ENCODE measurements around the gene RPS15.
"Not testable (repeated sequence)": the region's sequence is repeated elsewhere in the genome, so short reads cannot be mapped to it uniquely, and the experiment has no call there.

The RPS15 gene

GRCh38 chr19:1469255-1470054 lies 31.3 kb downstream of the RPS15 start:
- no peak for DNase-seq (ENCODE audit: low read depth in 2 of 2)

- no peak for DNase-seq (ENCODE audit: low read depth in 2 of 2)
Measured at GRCh38 chr19:1470055-1470304, 31.8 kb downstream of the RPS15 start.

- DNase-seq (ENCODE audit: low read depth in 2 of 2): peak; percentile 69 to 72
Measured at GRCh38 chr19:1470305-1471009, 32.3 kb downstream of the RPS15 start.

- DNase-seq (ENCODE audit: low read depth in 2 of 2): no peak
Measured at GRCh38 chr19:1471010-1471514, 32.9 kb downstream of the RPS15 start.

- no peak for DNase-seq (ENCODE audit: low read depth in 2 of 2)
Measured at GRCh38 chr19:1471515-1472160, 33.4 kb downstream of the RPS15 start.

GRCh38 chr19:1472231-1473084 lies 34.3 kb downstream of the RPS15 start:
- DNase-seq (ENCODE audit: low read depth in 2 of 2): no peak

GRCh38 chr19:1473085-1473851 lies 35.1 kb downstream of the RPS15 start:
- no peak for DNase-seq (ENCODE audit: low read depth in 2 of 2)

- no peak for DNase-seq (ENCODE audit: low read depth in 2 of 2)
Measured at GRCh38 chr19:1474011-1474764, 36.0 kb downstream of the RPS15 start.

- DNase-seq (ENCODE audit: low read depth in 2 of 2): no peak
Measured at GRCh38 chr19:1474765-1475351, 36.7 kb downstream of the RPS15 start.

GRCh38 chr19:1475751-1476437 lies 37.7 kb downstream of the RPS15 start:
- no peak for DNase-seq (ENCODE audit: low read depth in 2 of 2)

GRCh38 chr19:1477056-1477455 lies 38.9 kb downstream of the RPS15 start:
- DNase-seq (ENCODE audit: low read depth in 2 of 2): not testable (repeated sequence)

GRCh38 chr19:1478934-1479707 lies 40.9 kb downstream of the RPS15 start, which contains the start of gene C19orf25:
C19orf25 (minus strand) TSS chr19:1479215; CDS start chr19:1478903, 312 bp downstream.
- DNase-seq (ENCODE audit: low read depth in 2 of 2): peak; percentile 85 to 91

GRCh38 chr19:1481224-1481892 lies 43.2 kb downstream of the RPS15 start:
- DNase-seq (ENCODE audit: low read depth in 2 of 2): no peak

- no peak for DNase-seq (ENCODE audit: low read depth in 2 of 2)
Measured at GRCh38 chr19:1481893-1482360, 43.7 kb downstream of the RPS15 start.

GRCh38 chr19:1482361-1483130 lies 44.4 kb downstream of the RPS15 start:
- DNase-seq (ENCODE audit: low read depth in 2 of 2): no peak

GRCh38 chr19:1483131-1483978 lies 45.2 kb downstream of the RPS15 start:
- DNase-seq (ENCODE audit: low read depth in 2 of 2): no peak

All from stimulated activated CD4-positive, alpha-beta T cell treated with anti-CD3 and anti-CD28 coated beads, Interleukin-1b, Interleukin-23, amount 100 ng/mL, for 4 hours (primary cell).